Heart left ventricle (tissue), 13 donors: ENCODE results near the gene ALCAM.

Experiments used
- CTCF ChIP-seq, 12 donors: fragments of 200-600 bp; sonication (generic) in 4 of 12; IDR thresholded peaks; one replicate each; pipeline versions ENCODE4 v1.5.0 to v1.8.0; 2018 to 2022; ENCODE audit warnings: antibody characterized with exemption in 12 of 12, mild to moderate bottlenecking in 5 of 12
- POLR2A ChIP-seq, 2 donors: fragments of 450-650 bp; IDR thresholded peaks; one replicate each; pipeline ENCODE4 v1.6.1; 2017; ENCODE audit warnings: antibody characterized with exemption in 2 of 2, mild to moderate bottlenecking in 2 of 2, moderate library complexity in 2 of 2
- donor health status: ischemic (EF 13 %, LVEDD 7.1; RV severe dilation, severe dysfunction).
- donor health status: DM: no; HTN: yes; CAD: no.
- donor health status: DM: no; HTN: no; CAD: no.
- donor health status: ischemic (EF 25% LVEDD 6.9; RV normal size, moderate dysfunction).
- donor health status: ischemic (EF 25% LVEDD 5.7; RV mildly dilated, moderate dysfunction).
- donor health status: ischemic (EF 35%, LVEDD 5.7; RV mildly dilated, moderate dysfunction).
- donor health status: nonischemic (EF 11% LVEDD 7.7; RV severe dilation, severe dysfunction).
- donor health status: DM: yes; HTN: yes; CAD: no.
- donor health status: PGD.
- donor health status: ischemic (EF 29% LVEDD 5.4; RV normal size, mild dysfunction).
- donor health status: nonischemic (EF 23%, LVEDD 6.1; RV moderate dilation, normal function).

- TF ChIP-seq CTCF (IDR thresholded peaks at IDR 0.05) (no peak), POLR2A (IDR thresholded peaks at IDR 0.05) (no peak)
Observed at GRCh38 chr3:105385819-105386508, 19.3 kb downstream of the ALCAM start.
